Measurements from ENCODE around the gene FSCN2. TPM values are rescaled to one million over a fixed set of nuclear protein-coding genes. Genes with fewer than 3 reads are reported as not detected.

FSCN2 gene
- total RNA-seq, 1 donor: 5.1 TPM

DNA sequence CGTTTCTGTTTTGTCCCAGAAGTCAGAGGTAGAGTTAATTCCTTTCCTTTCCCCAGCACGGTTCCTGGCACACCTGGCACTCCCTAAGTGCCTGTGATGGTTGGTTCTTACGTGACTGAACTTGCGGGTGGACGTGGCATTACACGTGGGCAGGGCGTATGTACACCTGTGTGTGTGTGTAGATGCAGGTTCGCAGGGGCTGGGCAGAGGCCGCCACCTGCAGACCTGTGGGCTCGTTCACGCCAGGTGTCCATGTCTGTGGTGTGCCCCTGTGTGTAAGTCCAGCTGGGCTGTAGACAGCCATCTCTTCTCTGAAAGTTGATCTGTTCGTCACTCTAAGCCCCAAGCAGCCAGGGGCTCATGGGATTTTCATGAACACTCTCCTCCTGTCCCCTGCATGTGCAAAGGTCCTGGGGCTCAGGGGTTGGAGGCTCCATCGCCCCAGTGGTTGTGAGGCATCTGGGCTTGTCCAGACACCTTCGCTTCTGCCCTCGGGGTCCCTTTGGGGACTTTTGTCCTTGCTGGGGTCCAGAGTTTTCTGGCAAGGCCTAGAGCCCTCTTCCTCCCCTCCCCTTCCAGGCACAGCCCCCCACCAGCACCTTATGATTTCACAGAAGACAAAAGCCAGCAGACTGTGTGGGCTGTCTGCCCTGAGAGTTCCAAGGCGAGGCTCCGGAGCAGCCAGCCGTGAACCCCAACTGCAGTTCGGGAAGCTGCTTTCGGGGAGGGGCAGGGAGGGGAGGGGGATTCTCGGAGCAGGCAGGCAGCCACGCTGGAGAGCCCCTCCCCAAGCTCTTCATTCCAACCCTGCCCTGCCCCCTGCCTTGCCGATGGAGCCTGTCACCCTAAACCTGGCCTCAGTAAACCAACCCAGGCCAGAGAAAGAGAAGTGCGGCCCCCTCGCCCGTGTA is 5.4 kb upstream of the FSCN2 start:
- no peaks in the 10 kb centered on the region for H3K36me3 ChIP-seq (ENCODE audit: insufficient read depth, low read length)
- peaks cover 14% of the 10 kb centered on the region for H3K79me2 ChIP-seq (ENCODE audit: insufficient read depth, low read length)
- DNase-seq (ENCODE audit: insufficient read length, low spot score, missing footprints): no peak
- no peak overlapping the region for H2AFZ ChIP-seq (ENCODE audit: low read length)
- no peaks in the 10 kb centered on the region for H3K9me3 ChIP-seq (ENCODE audit: low read depth, low read length)
- peaks cover 37% of the 10 kb centered on the region for H4K20me1 ChIP-seq (ENCODE audit: insufficient read depth, low read length)
- peaks cover 26% of the 10 kb centered on the region for H3K4me1 ChIP-seq (ENCODE audit: insufficient read depth, low read length)
- H3K4me3 ChIP-seq (ENCODE audit: insufficient read depth, low read length): no peak overlapping the region
- TF ChIP-seq, protein P1, sequence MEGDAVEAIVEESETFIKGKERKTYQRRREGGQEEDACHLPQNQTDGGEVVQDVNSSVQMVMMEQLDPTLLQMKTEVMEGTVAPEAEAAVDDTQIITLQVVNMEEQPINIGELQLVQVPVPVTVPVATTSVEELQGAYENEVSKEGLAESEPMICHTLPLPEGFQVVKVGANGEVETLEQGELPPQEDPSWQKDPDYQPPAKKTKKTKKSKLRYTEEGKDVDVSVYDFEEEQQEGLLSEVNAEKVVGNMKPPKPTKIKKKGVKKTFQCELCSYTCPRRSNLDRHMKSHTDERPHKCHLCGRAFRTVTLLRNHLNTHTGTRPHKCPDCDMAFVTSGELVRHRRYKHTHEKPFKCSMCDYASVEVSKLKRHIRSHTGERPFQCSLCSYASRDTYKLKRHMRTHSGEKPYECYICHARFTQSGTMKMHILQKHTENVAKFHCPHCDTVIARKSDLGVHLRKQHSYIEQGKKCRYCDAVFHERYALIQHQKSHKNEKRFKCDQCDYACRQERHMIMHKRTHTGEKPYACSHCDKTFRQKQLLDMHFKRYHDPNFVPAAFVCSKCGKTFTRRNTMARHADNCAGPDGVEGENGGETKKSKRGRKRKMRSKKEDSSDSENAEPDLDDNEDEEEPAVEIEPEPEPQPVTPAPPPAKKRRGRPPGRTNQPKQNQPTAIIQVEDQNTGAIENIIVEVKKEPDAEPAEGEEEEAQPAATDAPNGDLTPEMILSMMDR (IDR thresholded peaks at IDR 0.05; ENCODE audit: extremely low read depth, low read depth, low read length): no peak
- H3K27me3 ChIP-seq (ENCODE audit: insufficient read depth, low read length): peaks cover 6% of the 10 kb centered on the region
- H3K4me2 ChIP-seq (ENCODE audit: insufficient read depth, low read length): peak overlapping the region; percentile 38
- H3K27ac ChIP-seq (ENCODE audit: low read depth, low read length): no peak overlapping the region

DNA sequence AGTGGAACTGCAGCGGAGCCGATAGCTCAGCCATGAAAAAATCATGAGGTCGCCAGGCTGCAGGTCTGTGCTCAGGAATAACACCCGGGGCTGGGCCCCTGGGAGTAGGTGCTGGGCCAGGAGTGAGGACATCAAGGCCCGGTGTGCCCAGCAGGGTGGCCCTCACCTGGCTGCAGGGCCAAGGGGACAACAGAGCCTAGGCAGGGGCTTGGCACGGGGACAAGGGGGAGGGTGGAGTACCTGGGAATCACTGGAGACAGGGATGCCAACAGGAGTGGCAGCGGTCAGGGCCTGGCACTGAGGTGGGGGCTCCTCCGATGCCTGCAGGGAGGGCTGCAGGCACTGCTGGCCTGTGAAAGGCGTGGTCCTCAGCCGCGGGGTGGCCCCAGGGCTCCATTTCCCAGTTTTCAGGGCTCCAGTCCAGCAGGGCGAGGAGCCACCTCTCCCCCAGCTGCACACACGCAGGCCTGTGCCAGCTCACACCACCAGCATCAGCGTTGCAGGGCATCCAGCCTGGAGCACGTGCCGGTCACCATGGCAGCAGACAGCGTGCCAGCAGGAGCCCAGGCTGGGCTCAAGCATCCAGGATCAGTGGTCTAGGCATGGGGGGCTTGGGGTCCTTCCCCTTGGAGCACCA is 4.7 kb upstream of the FSCN2 start:
- no peak overlapping the region for H3K27ac ChIP-seq (ENCODE audit: low read depth, low read length)
- peaks cover 12% of the 10 kb centered on the region for H3K27me3 ChIP-seq (ENCODE audit: insufficient read depth, low read length)
- H3K9me3 ChIP-seq (ENCODE audit: low read depth, low read length): no peaks in the 10 kb centered on the region
- H3K4me1 ChIP-seq (ENCODE audit: insufficient read depth, low read length): peaks cover 18% of the 10 kb centered on the region
- peak; percentile 97 for DNase-seq (ENCODE audit: insufficient read length, low spot score, missing footprints)
- peaks cover 6% of the 10 kb centered on the region for H3K79me2 ChIP-seq (ENCODE audit: insufficient read depth, low read length)
- H2AFZ ChIP-seq (ENCODE audit: low read length): no peak overlapping the region
- TF ChIP-seq, protein P1 (IDR thresholded peaks at IDR 0.05; ENCODE audit: extremely low read depth, low read depth, low read length): no peak
- H3K4me3 ChIP-seq (ENCODE audit: insufficient read depth, low read length): no peak overlapping the region
- H3K36me3 ChIP-seq (ENCODE audit: insufficient read depth, low read length): no peaks in the 10 kb centered on the region
- H3K4me2 ChIP-seq (ENCODE audit: insufficient read depth, low read length): peak overlapping the region; percentile 38
- H4K20me1 ChIP-seq (ENCODE audit: insufficient read depth, low read length): peaks cover 30% of the 10 kb centered on the region

DNA sequence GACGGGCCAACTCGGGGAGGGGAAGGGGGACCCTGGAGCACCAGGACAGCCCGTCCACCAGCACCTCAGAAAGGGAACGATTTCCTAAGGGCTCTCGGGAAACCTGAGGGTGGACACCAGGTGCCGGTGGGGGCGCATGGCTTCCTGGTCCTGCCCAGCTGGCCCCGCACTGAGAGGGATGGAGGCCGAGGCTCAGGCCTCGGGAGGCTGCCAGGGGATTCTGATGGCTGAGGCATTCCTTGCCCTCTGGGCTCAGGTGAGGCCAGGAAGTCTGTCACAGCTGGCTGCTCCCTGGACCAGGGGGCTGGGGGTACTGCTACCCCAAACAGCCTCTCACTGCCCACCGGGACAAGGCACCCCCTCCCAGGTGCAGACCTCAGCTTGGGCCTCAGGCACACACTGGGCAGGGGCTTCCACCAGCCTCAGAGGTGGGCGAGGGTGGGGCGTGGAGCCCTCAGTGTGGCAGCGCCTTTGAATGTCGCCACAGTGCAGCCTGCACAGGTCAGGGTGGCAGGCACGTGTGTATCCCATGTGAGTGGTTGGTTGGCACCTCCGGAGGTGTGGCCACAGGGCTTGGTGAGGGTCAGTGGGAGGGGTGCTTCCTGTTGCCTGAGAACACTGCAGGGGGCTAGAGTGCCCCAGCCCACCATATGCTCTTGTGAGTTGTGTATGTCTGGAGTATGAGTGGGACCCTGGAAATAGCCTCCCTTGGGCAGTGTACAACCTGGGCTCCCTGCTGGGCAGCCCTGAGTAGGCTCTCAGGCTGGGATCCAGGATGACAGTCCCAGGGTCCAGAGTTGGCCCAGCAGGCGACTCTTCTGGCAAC is 3.9 kb upstream of the FSCN2 start:
- Histone ChIP-seq H3K36me3 (ENCODE audit: insufficient read depth, low read length) (no peaks in the 10 kb centered on the region), H3K27me3 (ENCODE audit: insufficient read depth, low read length) (peaks cover 17% of the 10 kb centered on the region), H3K79me2 (ENCODE audit: insufficient read depth, low read length) (no peaks in the 10 kb centered on the region), H4K20me1 (ENCODE audit: insufficient read depth, low read length) (peaks cover 28% of the 10 kb centered on the region), H3K27ac (ENCODE audit: low read depth, low read length) (no peak overlapping the region), H3K4me3 (ENCODE audit: insufficient read depth, low read length) (no peak overlapping the region), H3K9me3 (ENCODE audit: low read depth, low read length) (no peaks in the 10 kb centered on the region), H3K4me1 (ENCODE audit: insufficient read depth, low read length) (peaks cover 12% of the 10 kb centered on the region), H3K4me2 (ENCODE audit: insufficient read depth, low read length) (peak overlapping the region; percentile 38), H2AFZ (ENCODE audit: low read length) (no peak overlapping the region)
- DNase-seq (ENCODE audit: insufficient read length, low spot score, missing footprints): peak; percentile 89
- TF ChIP-seq, protein P1 (IDR thresholded peaks at IDR 0.05; ENCODE audit: extremely low read depth, low read depth, low read length): no peak

Measured in osteoblast (primary cell).